ENCODE measurements around the gene LNX2.

Gene LNX2

DNA sequence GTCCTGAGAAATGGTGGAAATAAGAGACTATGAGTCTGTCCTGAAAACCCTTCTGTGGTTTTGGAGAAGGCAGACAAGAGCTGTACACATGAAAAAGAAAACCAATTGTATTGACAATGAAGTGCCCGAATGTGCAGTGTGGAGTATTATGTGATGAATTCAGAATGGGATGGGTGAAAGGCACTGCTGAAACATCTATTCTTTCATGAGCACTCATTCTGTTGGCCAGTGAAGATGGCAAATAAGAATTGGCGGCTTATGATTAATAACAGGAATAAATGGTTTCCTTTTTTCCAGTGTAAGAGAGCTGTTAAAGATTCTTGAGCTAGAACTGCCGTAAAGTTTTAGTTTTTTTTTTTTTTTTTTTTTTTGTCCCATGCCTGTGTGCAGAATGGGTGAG lies 7.1 kb upstream of the LNX2 start:
- H3K9ac ChIP-seq (ENCODE audit: low read length) = no peak overlapping the region
- no peak overlapping the region for H3K4me3 ChIP-seq (ENCODE audit: insufficient read depth, low read length, poor library complexity, severe bottlenecking)
- H2AFZ ChIP-seq (ENCODE audit: low read depth, low read length, severe bottlenecking) = no peak overlapping the region
- H3K79me2 ChIP-seq (ENCODE audit: insufficient read depth, low read length) = peaks cover 97% of the 10 kb centered on the region
- no peak overlapping the region for H3K27ac ChIP-seq (ENCODE audit: low read depth, low read length)
- no peaks in the 10 kb centered on the region for H3F3A ChIP-seq (ENCODE audit: insufficient read depth)
- H3K9me2 ChIP-seq (replicated peaks; ENCODE audit: insufficient read depth, low read length) = no peaks in the 10 kb centered on the region
- peaks cover 11% of the 10 kb centered on the region; the same call in 1 of the 2 replicates for H4K20me1 ChIP-seq (ENCODE audit: low read depth, low read length)
- TF ChIP-seq, protein P1, sequence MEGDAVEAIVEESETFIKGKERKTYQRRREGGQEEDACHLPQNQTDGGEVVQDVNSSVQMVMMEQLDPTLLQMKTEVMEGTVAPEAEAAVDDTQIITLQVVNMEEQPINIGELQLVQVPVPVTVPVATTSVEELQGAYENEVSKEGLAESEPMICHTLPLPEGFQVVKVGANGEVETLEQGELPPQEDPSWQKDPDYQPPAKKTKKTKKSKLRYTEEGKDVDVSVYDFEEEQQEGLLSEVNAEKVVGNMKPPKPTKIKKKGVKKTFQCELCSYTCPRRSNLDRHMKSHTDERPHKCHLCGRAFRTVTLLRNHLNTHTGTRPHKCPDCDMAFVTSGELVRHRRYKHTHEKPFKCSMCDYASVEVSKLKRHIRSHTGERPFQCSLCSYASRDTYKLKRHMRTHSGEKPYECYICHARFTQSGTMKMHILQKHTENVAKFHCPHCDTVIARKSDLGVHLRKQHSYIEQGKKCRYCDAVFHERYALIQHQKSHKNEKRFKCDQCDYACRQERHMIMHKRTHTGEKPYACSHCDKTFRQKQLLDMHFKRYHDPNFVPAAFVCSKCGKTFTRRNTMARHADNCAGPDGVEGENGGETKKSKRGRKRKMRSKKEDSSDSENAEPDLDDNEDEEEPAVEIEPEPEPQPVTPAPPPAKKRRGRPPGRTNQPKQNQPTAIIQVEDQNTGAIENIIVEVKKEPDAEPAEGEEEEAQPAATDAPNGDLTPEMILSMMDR (IDR thresholded peaks at IDR 0.05; ENCODE audit: insufficient read depth, low read length, poor library complexity, severe bottlenecking) = no peak
- TF ChIP-seq EZH2phosphoT487 (conservative IDR thresholded peaks at IDR 0.05; ENCODE audit: low read length) = no peak
- H3K4me2 ChIP-seq (ENCODE audit: low read depth, low read length, poor library complexity, severe bottlenecking) = no peak overlapping the region
- H3K9me3 ChIP-seq (ENCODE audit: insufficient read depth, low read length) = no peaks in the 10 kb centered on the region
- peaks cover 16% of the 10 kb centered on the region for H3K36me3 ChIP-seq (ENCODE audit: low read length)
- H3K27me3 ChIP-seq (ENCODE audit: low read length) = no peaks in the 10 kb centered on the region

DNA sequence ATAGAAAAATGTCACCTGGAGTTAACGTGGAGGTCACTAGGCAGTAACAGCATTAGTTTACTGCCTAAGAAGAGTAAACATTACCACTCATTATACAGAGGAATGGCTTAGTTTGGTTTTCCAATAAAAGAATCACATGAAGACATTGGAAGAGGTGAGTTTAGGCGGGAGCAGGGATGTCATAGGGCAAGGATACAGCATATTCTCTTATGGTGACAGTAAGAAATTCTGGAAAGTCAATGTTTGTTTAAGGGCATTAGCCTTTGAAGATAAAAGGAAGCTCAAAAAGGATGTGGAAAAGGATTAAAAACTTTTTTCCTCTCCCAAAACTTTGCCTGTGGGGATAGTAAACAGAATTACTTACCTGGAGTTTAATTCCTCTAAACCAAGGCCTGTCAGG lies 5.5 kb upstream of the LNX2 start:
- Histone ChIP-seq H3K9ac (ENCODE audit: low read length) (no peak overlapping the region), H3K9me3 (ENCODE audit: insufficient read depth, low read length) (no peaks in the 10 kb centered on the region), H3F3A (ENCODE audit: insufficient read depth) (peaks cover 5% of the 10 kb centered on the region), H3K79me2 (ENCODE audit: insufficient read depth, low read length) (peaks cover 89% of the 10 kb centered on the region), H3K4me2 (ENCODE audit: low read depth, low read length, poor library complexity, severe bottlenecking) (no peak overlapping the region), H3K27ac (ENCODE audit: low read depth, low read length) (no peak overlapping the region), H3K27me3 (ENCODE audit: low read length) (no peaks in the 10 kb centered on the region), H2AFZ (ENCODE audit: low read depth, low read length, severe bottlenecking) (no peak overlapping the region), H3K4me3 (ENCODE audit: insufficient read depth, low read length, poor library complexity, severe bottlenecking) (no peak overlapping the region), H4K20me1 (ENCODE audit: low read depth, low read length) (peaks cover 11% of the 10 kb centered on the region; the same call in 1 of the 2 replicates), H3K36me3 (ENCODE audit: low read length) (peaks cover 16% of the 10 kb centered on the region), H3K9me2 (replicated peaks; ENCODE audit: insufficient read depth, low read length) (no peaks in the 10 kb centered on the region)
- TF ChIP-seq, protein P1 (IDR thresholded peaks at IDR 0.05; ENCODE audit: insufficient read depth, low read length, poor library complexity, severe bottlenecking) = no peak
- no peak for TF ChIP-seq EZH2phosphoT487 (conservative IDR thresholded peaks at IDR 0.05; ENCODE audit: low read length)

DNA sequence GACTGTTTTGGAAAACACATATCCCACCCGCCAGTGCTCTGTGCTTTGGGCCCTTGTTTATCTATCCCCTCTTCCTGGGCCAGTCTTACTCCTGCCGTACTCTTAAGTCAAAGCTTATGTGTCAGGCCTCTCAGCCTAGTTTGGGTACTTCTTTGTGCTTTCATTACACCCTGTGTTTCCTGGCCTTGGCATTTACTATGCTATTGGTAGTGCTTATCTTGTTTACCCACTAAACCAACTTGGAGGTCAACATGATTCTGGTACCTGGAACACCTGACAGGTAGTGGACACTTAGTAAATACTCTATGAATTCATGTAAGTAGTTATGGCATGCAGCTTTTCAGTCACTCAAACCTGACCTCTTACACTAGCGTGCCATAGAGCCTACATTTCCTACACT lies 3.7 kb upstream of the LNX2 start:
- TF ChIP-seq, protein P1 (IDR thresholded peaks at IDR 0.05; ENCODE audit: insufficient read depth, low read length, poor library complexity, severe bottlenecking) = no peak
- no peak for TF ChIP-seq EZH2phosphoT487 (conservative IDR thresholded peaks at IDR 0.05; ENCODE audit: low read length)
- no peaks in the 10 kb centered on the region for H3K27me3 ChIP-seq (ENCODE audit: low read length)
- H3K9me3 ChIP-seq (ENCODE audit: insufficient read depth, low read length) = no peaks in the 10 kb centered on the region
- H3K9me2 ChIP-seq (replicated peaks; ENCODE audit: insufficient read depth, low read length) = no peaks in the 10 kb centered on the region
- no peak overlapping the region for H2AFZ ChIP-seq (ENCODE audit: low read depth, low read length, severe bottlenecking)
- peaks cover 18% of the 10 kb centered on the region; the same call in 1 of the 2 replicates for H4K20me1 ChIP-seq (ENCODE audit: low read depth, low read length)
- H3K9ac ChIP-seq (ENCODE audit: low read length) = no peak overlapping the region
- peak overlapping the region; percentile 94 for H3K4me2 ChIP-seq (ENCODE audit: low read depth, low read length, poor library complexity, severe bottlenecking)
- no peak overlapping the region for H3K27ac ChIP-seq (ENCODE audit: low read depth, low read length)
- H3F3A ChIP-seq (ENCODE audit: insufficient read depth) = peaks cover 6% of the 10 kb centered on the region
- peaks cover 84% of the 10 kb centered on the region for H3K79me2 ChIP-seq (ENCODE audit: insufficient read depth, low read length)
- H3K36me3 ChIP-seq (ENCODE audit: low read length) = peaks cover 16% of the 10 kb centered on the region
- no peak overlapping the region for H3K4me3 ChIP-seq (ENCODE audit: insufficient read depth, low read length, poor library complexity, severe bottlenecking)
